ENCODE measurements around the gene ABCB1.
"Not testable (repeated sequence)": the region's sequence is repeated elsewhere in the genome, so short reads cannot be mapped to it uniquely, and the experiment has no call there.

Gene ABCB1

DNA sequence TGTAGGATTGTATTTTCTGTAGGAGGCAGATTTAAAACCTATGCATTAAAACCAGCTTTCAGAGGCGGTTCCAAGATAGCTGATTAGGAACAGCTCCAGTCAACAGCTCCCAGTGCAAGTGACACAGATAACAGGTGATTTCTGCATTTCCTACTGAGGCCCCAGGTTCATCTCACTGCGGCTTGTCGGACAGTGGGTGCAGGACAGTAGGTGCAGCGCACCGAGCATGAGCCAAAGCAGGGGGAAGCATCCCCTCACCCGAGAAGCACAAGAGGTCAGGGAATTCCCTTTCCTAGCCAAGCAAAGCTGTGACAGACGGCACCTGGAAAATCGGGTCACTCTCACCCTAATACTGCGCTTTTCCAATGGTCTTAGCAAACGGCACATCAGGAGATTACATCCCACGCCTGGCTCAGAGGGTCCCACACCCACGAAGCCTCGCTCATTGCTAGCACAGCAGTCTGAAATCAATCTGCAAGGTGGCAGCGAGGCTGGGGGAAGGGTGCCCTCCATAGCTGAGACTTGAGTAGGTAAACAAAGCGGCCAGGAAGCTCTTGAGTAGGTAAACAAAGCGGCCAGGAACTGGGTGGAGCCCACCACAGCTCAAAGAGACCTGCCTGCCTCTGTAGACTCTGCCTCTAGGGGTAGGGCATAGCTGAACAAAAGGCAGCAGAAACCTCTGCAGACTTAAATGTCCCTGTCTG lies 135.7 kb downstream of the ABCB1 start:
- DNase-seq = peak; percentile 81

DNA sequence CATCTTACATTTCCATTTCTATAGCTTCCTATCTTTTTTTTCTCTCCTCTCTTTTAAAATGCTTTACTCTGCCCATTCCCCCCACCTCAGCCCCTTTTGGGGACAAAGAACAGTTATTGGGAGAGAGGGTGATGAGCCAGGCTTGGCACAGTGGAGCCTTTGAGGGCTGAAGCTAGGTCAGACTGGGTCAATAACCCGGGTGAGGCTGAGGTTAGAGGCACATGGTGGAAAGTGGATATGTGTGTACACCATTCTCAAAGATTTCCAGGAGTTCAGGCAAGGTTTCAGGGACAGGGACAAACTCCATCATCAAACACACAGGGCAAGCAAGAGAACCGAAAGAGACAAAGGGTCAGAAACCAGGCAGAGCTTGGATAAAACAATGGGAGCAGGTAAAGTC lies 136.7 kb downstream of the ABCB1 start:
- DNase-seq = no peak

DNA sequence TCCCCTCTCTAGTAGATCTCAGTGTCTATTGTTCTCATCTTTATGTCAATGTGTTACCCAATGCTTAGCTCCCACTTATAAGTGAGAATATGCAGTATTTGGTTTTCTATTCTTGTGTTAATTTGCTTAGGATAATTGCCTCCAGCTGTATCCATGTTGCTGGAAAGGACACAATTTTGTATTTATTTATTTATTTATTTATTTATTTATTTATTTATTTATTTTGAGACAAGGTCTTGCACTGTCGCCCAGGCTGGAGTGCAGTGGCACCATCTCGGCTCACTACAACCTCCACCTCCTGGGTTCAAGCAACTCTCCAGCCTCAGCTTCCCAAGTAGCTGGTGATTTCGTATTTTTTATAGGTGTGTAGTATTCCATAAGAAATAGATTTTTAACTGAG lies 140.2 kb downstream of the ABCB1 start:
- DNase-seq = not testable (repeated sequence)

DNA sequence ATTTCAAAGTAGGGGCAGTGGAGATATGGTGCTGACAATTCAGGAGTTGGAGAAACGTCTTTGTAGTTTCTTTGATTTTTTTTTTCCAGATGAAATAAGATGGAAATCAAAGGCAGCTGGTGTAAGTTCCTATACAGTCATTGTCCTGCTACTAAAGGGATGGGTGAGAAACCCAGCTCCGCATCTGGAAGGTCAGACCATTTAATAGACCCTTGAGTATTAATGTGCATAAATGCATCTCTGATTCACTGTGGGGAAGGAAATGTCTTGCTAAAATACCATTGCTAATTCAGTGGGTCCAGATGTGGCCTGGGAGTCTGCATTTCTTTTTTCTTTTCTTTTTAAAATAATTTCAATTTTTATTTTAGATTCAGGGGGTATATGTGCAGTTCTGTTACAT lies 140.7 kb downstream of the ABCB1 start:
- no peak for DNase-seq

DNA sequence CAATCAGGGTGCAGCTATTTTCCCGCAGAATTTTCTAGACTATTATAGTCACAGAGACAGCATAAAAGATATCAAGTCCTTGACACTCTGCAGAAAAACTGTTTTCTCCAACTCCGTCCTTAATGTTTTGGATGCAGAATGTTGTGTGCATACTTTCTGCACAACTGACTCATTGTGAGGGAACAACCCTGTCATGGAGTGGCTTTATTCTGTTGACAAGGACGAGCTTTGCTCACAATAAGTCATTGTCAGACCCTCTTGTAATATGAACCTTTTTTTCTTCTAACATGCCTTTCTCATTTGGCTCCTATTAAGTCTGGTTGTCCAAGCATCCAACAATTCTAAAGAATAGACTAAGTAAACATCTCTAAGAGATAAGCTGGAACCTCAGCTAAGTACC lies 142.5 kb downstream of the ABCB1 start:
- DNase-seq = no peak

DNA sequence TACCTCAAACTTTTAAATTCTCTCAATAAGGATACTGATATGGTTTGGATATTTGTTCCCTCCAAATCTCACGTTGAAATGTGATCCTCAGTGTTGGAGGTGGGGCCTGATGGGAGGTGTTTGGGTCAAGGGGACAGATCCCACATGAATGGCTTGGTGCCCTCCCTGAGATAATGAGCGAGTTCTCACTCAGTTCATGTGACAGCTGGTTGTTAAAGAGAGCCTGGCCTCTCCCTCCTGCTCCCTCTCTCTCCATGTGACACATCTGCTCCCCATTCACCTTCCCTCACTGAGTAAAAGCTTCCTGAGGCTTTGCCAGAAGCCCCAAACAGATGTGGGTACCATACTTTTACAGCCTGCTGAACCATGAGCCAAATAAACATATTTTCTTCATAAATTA lies 144.4 kb downstream of the ABCB1 start:
- peak; percentile 44 for DNase-seq

Measured in NCI-H146 (cell line).